A549 (cell line): ENCODE data around the gene SHISA8. TPM values are rescaled to one million over a fixed set of nuclear protein-coding genes. Genes with fewer than 3 reads are reported as not detected.

ENCODE experiments used
- ATAC-seq, 2 experiments: fragments of 200-7000 bp in 1 of 2; fragments of >200 bp in 1 of 2; cut with Nextera tagmentation in 1 of 2; cut with Tn5 transposase in 1 of 2; 3 replicates each; pipeline versions ENCODE4 v1.8.0 to v1.9.1; 2018 to 2020; ENCODE audit warnings: mild to moderate bottlenecking in 1 of 2, moderate library complexity in 1 of 2
- CTCF ChIA-PET: fragments of 300-600 bp; sonication (Branson Sonifier 250); formaldehyde crosslinking; extraction: SDS; loops from one replicate; lab custom pipeline; 2021; ENCODE audit warnings: antibody characterized with exemption, inconsistent platforms; lab: Yijun Ruan, JAX
- POLR2A ChIA-PET: fragments of 350-600 bp; formaldehyde crosslinking; extraction: SDS; loops from one replicate; lab custom pipeline; 2021; ENCODE audit warnings: antibody characterized with exemption, inconsistent platforms; lab: Yijun Ruan, JAX
- DNase-seq, 2 experiments: peaks; one replicate each; pipeline versions ENCODE4 v3.0.0 to v3.0.0-alpha.2; 2011 to 2016; ENCODE audit warnings: low read depth in 1 of 2, low spot score in 1 of 2
- FAIRE-seq: peaks from 2 replicates; lab custom pipeline; 2011; peaks lifted over from hg19 to GRCh38; lab: Jason Lieb, UNC
- H3K27ac ChIP-seq, 2 experiments: fragments of >200 bp; sonication (Bioruptor Twin); formaldehyde crosslinking; 3 replicates each; pipeline ENCODE4 v1.5.1; 2016 to 2017
- H3K4me1 ChIP-seq: fragments of >200 bp; sonication (Bioruptor Twin); formaldehyde crosslinking; 3 replicates; pipeline ENCODE4 v1.6.1; 2016
- H3K4me2 ChIP-seq: fragments of >200 bp; sonication (Bioruptor Twin); formaldehyde crosslinking; 3 replicates; pipeline ENCODE4 v1.6.1; 2016
- H3K4me3 ChIP-seq: fragments of >200 bp; sonication (Bioruptor Twin); formaldehyde crosslinking; 3 replicates; pipeline ENCODE4 v1.5.1; 2016
- H3K9me3 ChIP-seq: fragments of >200 bp; sonication (Bioruptor Twin); formaldehyde crosslinking; 3 replicates; pipeline ENCODE4 v1.6.1; 2016
- BHLHE40 ChIP-seq: IDR thresholded peaks from 2 replicates; pipeline ENCODE4 v1.6.1; 2012; ENCODE audit warnings: low read depth, low read length, inconsistent platforms
- CBX2 ChIP-seq: fragments of 200-600 bp; sonication (generic); IDR thresholded peaks from 2 replicates; pipeline ENCODE4 v1.6.1; 2016; ENCODE audit warnings: low read depth, mild to moderate bottlenecking, borderline replicate concordance
- CHD2 ChIP-seq: fragments of 150-350 bp; IDR thresholded peaks from 2 replicates; pipeline ENCODE4 v1.6.1; 2014; ENCODE audit warnings: low read length; ENCODE audit not compliant: partially characterized antibody
- CTCF ChIP-seq: fragments of >200 bp; sonication (Bioruptor Twin); formaldehyde crosslinking; IDR thresholded peaks from 3 replicates; pipeline ENCODE4 v1.5.1; 2016
- ELK1 ChIP-seq: fragments of 150-350 bp; IDR thresholded peaks from 2 replicates; pipeline ENCODE4 v1.6.1; 2014; ENCODE audit warnings: low read depth, mild to moderate bottlenecking, low read length
- FOXS1 ChIP-seq: fragments of 250-450 bp; sonication (Bioruptor Pico); IDR thresholded peaks from 2 replicates; pipeline ENCODE4 v1.5.0; 2020; ENCODE audit warnings: mild to moderate bottlenecking, moderate library complexity
- GATA3 ChIP-seq: IDR thresholded peaks from 2 replicates; pipeline ENCODE4 v1.6.1; 2012; ENCODE audit warnings: borderline replicate concordance
- HMGXB4 ChIP-seq: fragments of 250-450 bp; sonication (Bioruptor Pico); IDR thresholded peaks from 2 replicates; pipeline ENCODE4 v1.5.0; 2021; ENCODE audit warnings: mild to moderate bottlenecking, moderate library complexity, borderline replicate concordance
- JUNB ChIP-seq: fragments of >200 bp; sonication (Bioruptor Twin); formaldehyde crosslinking; IDR thresholded peaks from 2 replicates; pipeline ENCODE4 v1.6.1; 2016
- NFE2L2 ChIP-seq: fragments of 150-350 bp; conservative IDR thresholded peaks from 2 replicates; pipeline ENCODE4 v1.6.1; 2014; ENCODE audit warnings: low read length
- POLR2A ChIP-seq: IDR thresholded peaks from 2 replicates; pipeline ENCODE4 v1.6.1; 2012; ENCODE audit warnings: mild to moderate bottlenecking, low read length
- RAD21 ChIP-seq, 2 experiments: fragments of >200 bp in 1 of 2; sonication (Bioruptor Twin) in 1 of 2; formaldehyde crosslinking in 1 of 2; IDR thresholded peaks in 1 of 2; conservative IDR thresholded peaks in 1 of 2; 2 replicates in 1 of 2; 3 replicates in 1 of 2; pipeline ENCODE4 v1.6.1; 2012 to 2018; ENCODE audit warnings: inconsistent platforms in 1 of 2
- SREBF2 ChIP-seq: fragments of 450-650 bp; IDR thresholded peaks from 2 replicates; pipeline ENCODE4 v1.6.1; 2014; ENCODE audit warnings: mild to moderate bottlenecking, moderate library complexity
- TFCP2L1 ChIP-seq: fragments of 250-450 bp; sonication (Bioruptor Pico); IDR thresholded peaks from 2 replicates; pipeline ENCODE4 v1.5.0; 2021; ENCODE audit warnings: mild to moderate bottlenecking
- TP53 ChIP-seq: fragments of 250-450 bp; sonication (Bioruptor Pico); IDR thresholded peaks from 2 replicates; pipeline ENCODE4 v1.5.0; 2021; ENCODE audit warnings: mild to moderate bottlenecking, moderate library complexity
- ZC3H11A ChIP-seq: fragments of 450-650 bp; IDR thresholded peaks from 2 replicates; pipeline ENCODE4 v1.6.1; 2014; ENCODE audit warnings: antibody characterized with exemption, mild to moderate bottlenecking
- ZNF302 ChIP-seq: fragments of 250-450 bp; sonication (Bioruptor Pico); IDR thresholded peaks from 2 replicates; pipeline ENCODE4 v1.9.0; 2021; ENCODE audit warnings: inconsistent platforms, mild to moderate bottlenecking, moderate library complexity
- WGBS: methylation state at CpG from one replicate; pipeline ENCODE4 v1.1.6; 2017; ENCODE audit errors: missing lambda C conversion rate; 5-methylcytosine and 5-hydroxymethylcytosine counted together
- polyA plus RNA-seq, 4 experiments: library from polyadenylated mRNA; depleted of rRNA in 3 of 4; stranded (reverse); fragments of >200 nt; fragmentation: RNase III in 1 of 4; extraction: RNeasy Plus Mini Kit Qiagen cat#74134 plus additional on column Dnase treatment in 1 of 4; gene quantifications; 2 replicates in 3 of 4; 3 replicates in 1 of 4; pipeline ENCODE4 v1.2.3, GENCODE V29; 2011 to 2017
- TF ChIP-seq, protein P1 (sequence below): fragments of >200 bp; sonication (Bioruptor Twin); formaldehyde crosslinking; IDR thresholded peaks from 2 replicates; pipeline ENCODE4 v1.6.1; 2016
- TF ChIP-seq, protein P2 (sequence below): IDR thresholded peaks from 2 replicates; pipeline ENCODE4 v1.6.1; 2012
- TF ChIP-seq, protein P3 (sequence below): fragments of 450-650 bp; IDR thresholded peaks from 2 replicates; pipeline ENCODE4 v1.6.1; 2014; ENCODE audit warnings: antibody characterized with exemption
- TF ChIP-seq, protein P4 (sequence below): fragments of >200 bp; sonication (Bioruptor Twin); formaldehyde crosslinking; IDR thresholded peaks from 3 replicates; pipeline ENCODE4 v1.6.1; 2016

SHISA8 gene
- polyA plus RNA-seq, 2 of the 4 experiments (the other 2 are of a cell fraction) = 0.15 TPM; not detected in 1

DNA sequence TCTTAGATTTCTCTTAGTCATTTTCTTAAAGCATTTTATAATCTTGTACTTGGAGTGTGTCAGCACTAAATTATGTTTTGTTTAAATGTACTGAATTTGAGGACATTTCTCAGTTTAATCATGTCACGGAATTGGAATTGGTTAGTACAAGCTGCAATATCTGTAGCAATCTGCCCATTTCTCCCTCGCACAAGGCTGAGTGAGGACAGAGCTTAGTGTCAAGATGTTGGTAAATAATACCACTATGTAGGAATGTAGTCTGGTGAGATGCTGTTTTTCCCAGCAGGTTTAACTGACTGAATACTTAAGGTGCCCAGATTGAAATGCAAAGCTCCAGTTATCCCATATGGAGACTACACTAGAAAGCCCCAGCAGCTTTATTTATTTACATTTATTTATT is 51.4 kb downstream of the SHISA8 start:
- Histone ChIP-seq H3K4me1 (peaks cover 25% of the 10 kb centered on the region), H3K9me3 (no peaks in the 10 kb centered on the region), H3K4me2 (no peak overlapping the region), H3K4me3 (no peak overlapping the region)
- ChIA-PET CTCF (interaction anchor here (1.4 to 4.2 kb wide), 3 partner anchors 63 to 166 kb away, joined by 4 to 12 read pairs (median 5); partner anchors contain the start of gene TNFRSF13C), POLR2A (no interaction called here)
- WGBS = 84% methylated on average over 2 of the region's 2 CpGs
- no peak for ATAC-seq
- TF ChIP-seq CHD2 (no peak), NFE2L2 (no peak), HMGXB4 (no peak), ELK1 (no peak), ZNF302 (CRISPR knock-in tag) (no peak), CTCF (no peak), FOXS1 (CRISPR knock-in tag) (no peak), ZC3H11A (no peak), BHLHE40 (no peak), CBX2 (no peak), TFCP2L1 (CRISPR knock-in tag) (no peak), POLR2A (no peak), SREBF2 (no peak), GATA3 (no peak), RAD21 (conservative IDR thresholded peaks at IDR 0.05 in 1 of 2, IDR thresholded peaks at IDR 0.05 in 1 of 2) (no peak)
- TF ChIP-seq, protein P1, sequence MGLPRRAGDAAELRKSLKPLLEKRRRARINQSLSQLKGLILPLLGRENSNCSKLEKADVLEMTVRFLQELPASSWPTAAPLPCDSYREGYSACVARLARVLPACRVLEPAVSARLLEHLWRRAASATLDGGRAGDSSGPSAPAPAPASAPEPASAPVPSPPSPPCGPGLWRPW = no peak
- TF ChIP-seq, protein P2, sequence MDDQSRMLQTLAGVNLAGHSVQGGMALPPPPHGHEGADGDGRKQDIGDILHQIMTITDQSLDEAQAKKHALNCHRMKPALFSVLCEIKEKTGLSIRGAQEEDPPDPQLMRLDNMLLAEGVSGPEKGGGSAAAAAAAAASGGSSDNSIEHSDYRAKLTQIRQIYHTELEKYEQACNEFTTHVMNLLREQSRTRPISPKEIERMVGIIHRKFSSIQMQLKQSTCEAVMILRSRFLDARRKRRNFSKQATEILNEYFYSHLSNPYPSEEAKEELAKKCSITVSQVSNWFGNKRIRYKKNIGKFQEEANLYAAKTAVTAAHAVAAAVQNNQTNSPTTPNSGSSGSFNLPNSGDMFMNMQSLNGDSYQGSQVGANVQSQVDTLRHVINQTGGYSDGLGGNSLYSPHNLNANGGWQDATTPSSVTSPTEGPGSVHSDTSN = no peak
- TF ChIP-seq, all 56 proteins: peak for 0
- DNase-seq (no peak), FAIRE-seq (no peak)
- H3K27ac ChIP-seq = no peak overlapping the region

GRCh38 chr22:41862530-41863266 is 52.2 kb downstream of the SHISA8 start:
- no peak overlapping the region for H3K27ac ChIP-seq
- DNase-seq (no peak), ATAC-seq (peak in 1 of 2 experiments; percentile 16; a peak in 2 of 6 replicates)
- H3K4me3 ChIP-seq = no peak overlapping the region
- H3K4me2 ChIP-seq = no peak overlapping the region
- CTCF ChIA-PET = interaction anchor here (0.6 to 1.4 kb wide), 7 partner anchors 9 to 166 kb away, joined by 3 to 7 read pairs (median 4); partner anchors contain the start of gene SREBF2
- H3K9me3 ChIP-seq = no peaks in the 10 kb centered on the region
- no peak for TF ChIP-seq TP53 (CRISPR knock-in tag)
- TF ChIP-seq CTCF = no peak
- TF ChIP-seq, protein P3, sequence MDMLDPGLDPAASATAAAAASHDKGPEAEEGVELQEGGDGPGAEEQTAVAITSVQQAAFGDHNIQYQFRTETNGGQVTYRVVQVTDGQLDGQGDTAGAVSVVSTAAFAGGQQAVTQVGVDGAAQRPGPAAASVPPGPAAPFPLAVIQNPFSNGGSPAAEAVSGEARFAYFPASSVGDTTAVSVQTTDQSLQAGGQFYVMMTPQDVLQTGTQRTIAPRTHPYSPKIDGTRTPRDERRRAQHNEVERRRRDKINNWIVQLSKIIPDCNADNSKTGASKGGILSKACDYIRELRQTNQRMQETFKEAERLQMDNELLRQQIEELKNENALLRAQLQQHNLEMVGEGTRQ = no peak
- no peak for TF ChIP-seq BHLHE40
- TF ChIP-seq, protein P2 = no peak
- TF ChIP-seq JUNB = no peak
- TF ChIP-seq, protein P4, sequence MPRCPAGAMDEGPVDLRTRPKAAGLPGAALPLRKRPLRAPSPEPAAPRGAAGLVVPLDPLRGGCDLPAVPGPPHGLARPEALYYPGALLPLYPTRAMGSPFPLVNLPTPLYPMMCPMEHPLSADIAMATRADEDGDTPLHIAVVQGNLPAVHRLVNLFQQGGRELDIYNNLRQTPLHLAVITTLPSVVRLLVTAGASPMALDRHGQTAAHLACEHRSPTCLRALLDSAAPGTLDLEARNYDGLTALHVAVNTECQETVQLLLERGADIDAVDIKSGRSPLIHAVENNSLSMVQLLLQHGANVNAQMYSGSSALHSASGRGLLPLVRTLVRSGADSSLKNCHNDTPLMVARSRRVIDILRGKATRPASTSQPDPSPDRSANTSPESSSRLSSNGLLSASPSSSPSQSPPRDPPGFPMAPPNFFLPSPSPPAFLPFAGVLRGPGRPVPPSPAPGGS = no peak
- TF ChIP-seq, all 56 proteins: peak for 0
- FAIRE-seq = no peak
- H3K4me1 ChIP-seq = peaks cover 32% of the 10 kb centered on the region
- POLR2A ChIA-PET = interaction anchor here (1.1 kb wide), 1 partner anchor 30 kb away, joined by 3 read pairs; the partner anchor contains the start of gene SREBF2
- WGBS = 92% methylated on average over 11 of the region's 11 CpGs
